Heart left ventricle (tissue), 13 donors: ENCODE results near the gene MYO18B.

Experiments used
- CTCF ChIP-seq, 12 donors: fragments of 200-600 bp; sonication (generic) in 4 of 12; IDR thresholded peaks; one replicate each; pipeline versions ENCODE4 v1.5.0 to v1.8.0; 2018 to 2022; ENCODE audit warnings: antibody characterized with exemption in 12 of 12, mild to moderate bottlenecking in 5 of 12
- POLR2A ChIP-seq, 2 donors: fragments of 450-650 bp; IDR thresholded peaks; one replicate each; pipeline ENCODE4 v1.6.1; 2017; ENCODE audit warnings: antibody characterized with exemption in 2 of 2, mild to moderate bottlenecking in 2 of 2, moderate library complexity in 2 of 2
- donor health status: ischemic (EF 13 %, LVEDD 7.1; RV severe dilation, severe dysfunction).
- donor health status: DM: no; HTN: yes; CAD: no.
- donor health status: DM: no; HTN: no; CAD: no.
- donor health status: ischemic (EF 25% LVEDD 6.9; RV normal size, moderate dysfunction).
- donor health status: ischemic (EF 25% LVEDD 5.7; RV mildly dilated, moderate dysfunction).
- donor health status: ischemic (EF 35%, LVEDD 5.7; RV mildly dilated, moderate dysfunction).
- donor health status: nonischemic (EF 11% LVEDD 7.7; RV severe dilation, severe dysfunction).
- donor health status: DM: yes; HTN: yes; CAD: no.
- donor health status: PGD.
- donor health status: ischemic (EF 29% LVEDD 5.4; RV normal size, mild dysfunction).
- donor health status: nonischemic (EF 23%, LVEDD 6.1; RV moderate dilation, normal function).

- TF ChIP-seq CTCF (IDR thresholded peaks at IDR 0.05): no peak
- no peak for TF ChIP-seq POLR2A (IDR thresholded peaks at IDR 0.05)
Observed at GRCh38 chr22:25852223-25852622, 110.2 kb downstream of the MYO18B start.
